PFSK-1 (cell line): Measurements from ENCODE around the gene HOXC12.

ENCODE experiments used
- FOXP2 ChIP-seq: optimal IDR thresholded peaks from 2 replicates; pipeline ENCODE3; 2011; ENCODE audit warnings: borderline replicate concordance, control low read depth, inconsistent platforms; ENCODE audit not compliant: insufficient read depth; ENCODE audit errors: extremely low read length, extremely low read depth
- POLR2AphosphoS5 ChIP-seq: IDR thresholded peaks from 2 replicates; pipeline ENCODE4 v1.6.1; 2012; ENCODE audit warnings: low read depth, mild to moderate bottlenecking, control low read depth, low read length, moderate library complexity
- REST ChIP-seq, 2 experiments: IDR thresholded peaks; 2 replicates each; pipeline versions ENCODE4 v1.6.1 to v1.8.0; 2011 to 2012; ENCODE audit warnings: low read depth in 2 of 2, low read length in 2 of 2, control low read depth in 1 of 2, inconsistent platforms in 1 of 2, mild to moderate bottlenecking in 1 of 2, moderate library complexity in 1 of 2; ENCODE audit not compliant: insufficient read depth in 1 of 2
- SIN3A ChIP-seq: IDR thresholded peaks from 2 replicates; pipeline ENCODE4 v1.6.1; 2012; ENCODE audit warnings: mild to moderate bottlenecking, low read length, moderate library complexity, borderline replicate concordance; ENCODE audit not compliant: insufficient read depth
- TAF1 ChIP-seq: IDR thresholded peaks from 2 replicates; pipeline ENCODE4 v1.6.1; 2012; ENCODE audit warnings: low read length, control low read depth, borderline replicate concordance; ENCODE audit not compliant: insufficient read depth

Gene HOXC12

GRCh38 chr12:53960187-53961024 is 5.7 kb downstream of the HOXC12 start:
- TF ChIP-seq REST (IDR thresholded peaks at IDR 0.05; ENCODE audit: insufficient read depth in 1 of 2, low read depth in 2 of 2, low read length in 2 of 2) (no peak), POLR2AphosphoS5 (no peak), SIN3A (no peak), FOXP2 (no peak), TAF1 (no peak)

GRCh38 chr12:53961025-53961761 is 6.5 kb downstream of the HOXC12 start:
- TF ChIP-seq REST (IDR thresholded peaks at IDR 0.05; ENCODE audit: insufficient read depth in 1 of 2, low read depth in 2 of 2, low read length in 2 of 2), result no peak
- TF ChIP-seq TAF1, result no peak
- TF ChIP-seq SIN3A, result no peak
- no peak for TF ChIP-seq FOXP2
- TF ChIP-seq POLR2AphosphoS5, result no peak

GRCh38 chr12:53963005-53963404 is 8.3 kb downstream of the HOXC12 start:
- no peak for TF ChIP-seq POLR2AphosphoS5
- TF ChIP-seq TAF1, result no peak
- no peak for TF ChIP-seq SIN3A
- no peak for TF ChIP-seq REST (IDR thresholded peaks at IDR 0.05; ENCODE audit: insufficient read depth in 1 of 2, low read depth in 2 of 2, low read length in 2 of 2)
- no peak for TF ChIP-seq FOXP2

GRCh38 chr12:53963434-53964314 is 9.0 kb downstream of the HOXC12 start:
- TF ChIP-seq SIN3A, result no peak

- no peak for TF ChIP-seq SIN3A
- no peak for TF ChIP-seq TAF1
- TF ChIP-seq FOXP2, result no peak
- no peak for TF ChIP-seq POLR2AphosphoS5
- TF ChIP-seq REST (IDR thresholded peaks at IDR 0.05; ENCODE audit: insufficient read depth in 1 of 2, low read depth in 2 of 2, low read length in 2 of 2), result no peak
Observed at GRCh38 chr12:53964315-53964713, 9.6 kb downstream of the HOXC12 start.
